Fibroblast of villous mesenchyme (primary cell): ENCODE data around the gene KATNBL1. TPM values are rescaled to one million over a fixed set of nuclear protein-coding genes. Genes with fewer than 3 reads are reported as not detected.
A peak's percentile ranks its signal among the peaks of the same experiment; 100 is the strongest.
"Not testable (repeated sequence)": the region's sequence is repeated elsewhere in the genome, so short reads cannot be mapped to it uniquely, and the experiment has no call there.

Source experiments
- DNase-seq: peaks from one replicate; pipeline ENCODE4 v3.0.0-alpha.2; 2010; ENCODE audit warnings: low read depth
- H3K4me3 ChIP-seq: 2 replicates; pipeline ENCODE4 v1.5.1; 2011; ENCODE audit warnings: low read depth, mild to moderate bottlenecking, low read length
- total RNA-seq: library from RNA; depleted of rRNA; stranded (reverse); fragments of >200 nt; gene quantifications from 2 replicates; pipeline ENCODE4 v1.2.3, GENCODE V29; 2012
- TF ChIP-seq, protein P1 (sequence below): IDR thresholded peaks from 2 replicates; pipeline ENCODE4 v1.5.1; 2012; ENCODE audit warnings: low read depth, mild to moderate bottlenecking, low read length; ENCODE audit not compliant: insufficient read depth

Gene KATNBL1
- total RNA-seq, 1 donor = 70.4 TPM

DNA sequence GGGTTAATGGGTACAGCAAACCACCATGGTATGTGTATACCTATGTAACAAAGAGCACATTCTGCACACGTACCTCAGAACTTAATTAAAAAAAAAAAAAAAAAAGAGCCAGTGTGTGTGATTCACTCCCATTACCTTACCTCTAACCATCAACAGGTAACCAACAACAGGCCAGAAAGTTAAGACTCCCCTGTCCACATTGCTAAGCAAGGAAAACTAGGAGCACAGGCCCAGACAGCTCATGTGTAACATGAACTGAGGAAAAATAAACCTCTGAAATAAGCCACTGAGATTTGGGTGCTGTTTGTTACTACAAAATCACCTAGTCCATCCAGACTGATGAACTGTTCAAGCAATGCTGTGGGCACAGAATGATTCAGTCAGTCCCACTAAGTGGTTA lies 6.0 kb downstream of the KATNBL1 start:
- no peak overlapping the region for H3K4me3 ChIP-seq
- DNase-seq = no peak

DNA sequence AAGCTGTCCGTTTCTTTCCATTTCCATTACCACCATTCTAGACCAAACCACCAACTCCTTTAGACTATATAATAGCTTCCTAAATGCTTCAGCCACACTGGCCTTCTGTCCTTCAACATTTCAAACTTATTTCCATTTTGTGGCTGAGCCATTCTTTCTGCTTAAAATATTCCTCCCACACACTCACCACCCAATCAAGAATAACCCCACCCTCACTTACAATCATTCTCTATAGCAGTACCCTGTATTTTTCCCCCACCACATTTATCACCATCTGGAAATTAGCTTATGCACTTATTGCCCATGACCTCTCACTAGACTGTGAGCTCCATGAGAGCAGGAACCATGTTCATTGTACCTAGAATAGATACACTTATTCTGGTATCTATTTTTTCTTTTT lies 6.6 kb downstream of the KATNBL1 start:
- no peak for DNase-seq

More for the DNA sequence above, 6.0 kb downstream of the KATNBL1 start:
- TF ChIP-seq, protein P1, sequence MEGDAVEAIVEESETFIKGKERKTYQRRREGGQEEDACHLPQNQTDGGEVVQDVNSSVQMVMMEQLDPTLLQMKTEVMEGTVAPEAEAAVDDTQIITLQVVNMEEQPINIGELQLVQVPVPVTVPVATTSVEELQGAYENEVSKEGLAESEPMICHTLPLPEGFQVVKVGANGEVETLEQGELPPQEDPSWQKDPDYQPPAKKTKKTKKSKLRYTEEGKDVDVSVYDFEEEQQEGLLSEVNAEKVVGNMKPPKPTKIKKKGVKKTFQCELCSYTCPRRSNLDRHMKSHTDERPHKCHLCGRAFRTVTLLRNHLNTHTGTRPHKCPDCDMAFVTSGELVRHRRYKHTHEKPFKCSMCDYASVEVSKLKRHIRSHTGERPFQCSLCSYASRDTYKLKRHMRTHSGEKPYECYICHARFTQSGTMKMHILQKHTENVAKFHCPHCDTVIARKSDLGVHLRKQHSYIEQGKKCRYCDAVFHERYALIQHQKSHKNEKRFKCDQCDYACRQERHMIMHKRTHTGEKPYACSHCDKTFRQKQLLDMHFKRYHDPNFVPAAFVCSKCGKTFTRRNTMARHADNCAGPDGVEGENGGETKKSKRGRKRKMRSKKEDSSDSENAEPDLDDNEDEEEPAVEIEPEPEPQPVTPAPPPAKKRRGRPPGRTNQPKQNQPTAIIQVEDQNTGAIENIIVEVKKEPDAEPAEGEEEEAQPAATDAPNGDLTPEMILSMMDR = no peak

DNA sequence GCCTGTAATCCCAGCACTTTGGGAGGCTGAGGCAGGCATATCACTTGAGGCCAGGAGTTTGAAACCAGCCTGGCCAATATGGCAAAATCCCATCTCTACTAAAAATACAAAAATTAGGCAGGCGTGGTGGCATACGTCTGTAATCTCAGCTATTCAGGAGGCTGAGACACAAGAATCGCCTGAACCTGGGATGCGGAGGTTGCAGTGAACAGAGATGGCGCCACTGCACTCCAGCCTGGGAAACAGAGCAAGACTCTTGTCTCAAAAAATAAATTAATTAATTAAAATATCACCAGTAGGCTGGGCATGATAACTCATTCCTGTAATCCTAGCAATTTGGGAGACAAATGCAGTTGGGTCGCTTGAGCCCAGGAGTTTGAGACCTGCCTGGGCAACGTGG lies 16.6 kb downstream of the KATNBL1 start:
- H3K4me3 ChIP-seq, DNase-seq: not testable (repeated sequence)

More for the DNA sequence above, 6.6 kb downstream of the KATNBL1 start:
- H3K4me3 ChIP-seq = no peak overlapping the region
- TF ChIP-seq, protein P1 = no peak

DNA sequence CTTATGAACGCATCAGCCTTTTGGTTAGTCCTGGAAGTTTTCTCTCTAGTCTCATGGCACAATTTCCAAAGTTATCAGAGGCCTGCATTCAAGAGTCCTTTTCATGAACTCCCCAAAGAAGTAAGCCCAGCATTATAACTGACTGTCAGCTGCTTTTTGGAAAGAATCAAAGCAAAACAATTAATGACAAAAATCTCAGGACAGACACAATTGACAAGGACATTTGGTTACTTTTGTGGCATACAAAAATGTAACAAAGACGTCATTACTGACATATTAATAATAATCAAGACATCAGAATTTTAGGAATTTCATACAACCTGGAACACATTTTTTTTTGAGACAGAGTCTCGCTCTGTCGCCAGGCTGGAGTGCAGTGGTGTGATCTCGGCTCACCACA lies 21.2 kb downstream of the KATNBL1 start:
- TF ChIP-seq, protein P1 = no peak
- H3K4me3 ChIP-seq = no peak overlapping the region
- no peak for DNase-seq

DNA sequence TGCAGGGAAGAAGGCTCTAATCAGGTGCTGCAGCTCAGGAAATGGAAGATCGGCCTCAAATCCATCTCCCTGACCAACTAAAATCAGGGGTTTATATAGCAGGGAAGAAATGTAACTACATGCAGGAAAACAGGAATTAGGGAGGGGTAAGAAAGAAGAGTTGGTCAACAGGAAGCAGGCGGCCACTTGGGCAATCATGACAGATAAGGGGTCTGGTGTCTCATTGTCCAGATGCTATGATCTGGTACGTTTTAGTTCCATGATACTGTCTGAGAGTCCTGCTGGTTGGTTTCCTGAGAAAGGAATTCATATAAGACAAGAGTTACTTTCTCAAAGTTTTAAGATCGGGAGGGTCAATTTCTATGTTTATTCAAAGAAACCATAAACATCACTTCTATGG lies 24.2 kb downstream of the KATNBL1 start:
- peak; percentile 40 for DNase-seq
- TF ChIP-seq, protein P1 = no peak
- no peak overlapping the region for H3K4me3 ChIP-seq

DNA sequence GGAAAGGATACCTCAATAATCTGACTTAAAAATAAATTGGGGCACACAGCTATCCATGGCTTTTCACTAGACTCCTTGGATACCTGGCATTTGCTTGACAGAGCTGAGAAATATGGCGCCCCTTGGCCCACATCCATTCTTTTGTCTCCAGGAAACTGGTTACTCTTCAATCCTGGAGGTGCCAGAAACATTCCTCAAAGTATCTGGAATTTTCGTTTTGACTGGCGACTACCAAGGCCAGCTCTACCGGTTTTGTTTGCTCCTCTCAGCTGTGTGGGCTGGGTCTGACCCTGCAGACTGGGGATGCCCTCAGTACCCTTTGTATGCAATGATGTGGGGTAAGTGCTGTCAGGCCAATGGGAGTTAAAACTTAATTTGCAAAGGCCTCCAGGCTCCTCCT lies 27.0 kb downstream of the KATNBL1 start:
- TF ChIP-seq, protein P1 = no peak
- DNase-seq = no peak
- no peak overlapping the region for H3K4me3 ChIP-seq

DNA sequence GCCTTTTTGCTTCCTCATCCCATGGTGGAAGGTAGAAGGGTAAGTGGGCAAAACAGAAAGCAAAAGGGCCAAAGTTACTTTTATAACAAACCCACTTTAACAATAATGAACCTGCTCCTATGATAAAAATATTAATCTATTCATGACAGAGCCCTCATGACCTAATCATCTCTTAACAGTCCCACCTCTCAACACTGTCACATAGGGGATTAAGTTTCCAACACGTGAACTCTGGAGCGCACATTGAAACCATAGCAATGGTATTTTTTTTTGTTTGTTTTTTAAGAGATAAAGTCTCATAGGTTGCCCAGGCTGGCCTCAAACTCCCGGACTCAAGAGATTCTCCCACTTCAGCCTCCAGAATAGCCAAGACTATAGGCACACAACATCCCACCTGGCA lies 30.7 kb downstream of the KATNBL1 start:
- no peak overlapping the region for H3K4me3 ChIP-seq
- no peak for DNase-seq
- TF ChIP-seq, protein P1 = no peak

DNA sequence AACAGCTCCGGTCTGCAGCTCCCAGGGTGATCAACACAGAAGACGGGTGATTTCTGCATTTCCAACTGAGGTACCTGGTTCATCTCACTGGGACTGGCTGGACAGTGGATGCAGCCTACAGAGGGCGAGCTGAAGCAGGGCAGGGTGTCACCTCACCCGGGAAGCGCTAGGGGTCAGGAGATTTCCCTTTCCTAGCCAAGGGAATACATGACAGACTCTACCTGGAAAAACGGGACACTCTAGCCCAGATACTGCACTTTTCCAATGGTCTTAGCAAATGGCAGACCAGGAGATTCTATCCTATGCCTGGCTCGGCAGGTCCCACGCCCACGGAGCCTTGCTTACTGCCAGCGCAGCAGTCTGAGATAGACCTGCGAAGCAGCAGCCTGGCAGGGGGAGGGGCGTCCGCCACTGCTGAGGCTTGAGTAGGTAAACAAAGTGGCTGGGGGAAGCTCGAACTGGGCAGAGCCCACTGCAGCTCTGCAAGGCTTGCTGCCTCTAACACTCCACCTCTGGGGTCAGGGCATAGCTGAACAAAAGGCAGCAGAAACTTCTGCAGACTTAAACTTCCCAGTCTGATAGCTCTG lies 43.8 kb downstream of the KATNBL1 start:
- DNase-seq, H3K4me3 ChIP-seq: not testable (repeated sequence)
